ENCODE results near the gene TRIM10. TPM values are rescaled to one million over a fixed set of nuclear protein-coding genes. Genes with fewer than 3 reads are reported as not detected.

Gene TRIM10
- total RNA-seq, 1 experiment from 2014 or later, result not detected

DNA sequence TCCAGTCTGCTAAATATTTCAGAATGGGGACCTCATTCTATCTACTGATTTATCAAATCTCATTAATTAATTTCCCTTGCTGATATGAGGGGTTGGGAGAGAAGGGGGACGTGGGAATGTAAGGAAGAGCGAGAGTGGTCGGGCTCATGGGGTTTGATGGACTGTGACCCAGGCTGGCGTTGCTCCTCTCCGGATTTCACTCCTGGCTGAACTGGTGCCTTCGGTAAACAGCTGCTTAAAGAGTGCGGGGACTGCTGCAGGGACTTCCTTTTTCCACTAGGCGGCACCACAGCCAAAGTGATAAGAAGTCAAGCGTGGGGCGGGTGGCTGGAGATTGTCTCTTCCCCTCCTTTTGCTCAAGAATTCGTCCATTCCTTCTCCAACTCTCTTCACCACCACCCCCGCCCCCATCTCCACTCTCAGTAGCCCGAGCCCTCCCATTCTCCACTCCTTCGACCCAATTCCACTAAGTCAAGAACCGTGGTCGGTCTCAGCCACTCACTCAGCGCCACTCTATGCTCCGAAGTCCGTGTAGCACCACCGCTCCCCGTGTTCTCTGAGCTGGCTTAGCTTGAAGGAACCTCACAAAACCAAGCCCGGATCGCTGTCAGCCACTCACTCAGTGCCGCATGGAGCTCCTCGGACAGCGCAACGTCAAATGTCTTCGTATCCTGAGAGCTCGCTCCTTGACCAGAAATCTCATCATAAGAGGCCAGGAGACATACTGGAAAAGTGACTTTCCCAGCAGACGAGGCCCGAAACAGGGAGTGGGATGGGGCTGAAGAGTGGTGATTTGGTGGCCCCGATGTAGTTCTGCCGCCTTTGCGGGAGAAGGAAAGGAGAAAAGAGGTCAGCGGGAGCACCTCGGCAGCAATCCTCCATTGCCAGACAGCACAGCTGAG, 57.8 kb downstream of the TRIM10 start:
- in situ Hi-C loops (cut with HindIII; ENCODE audit: low sequenced_read_pairs), result no loop called here

DNA sequence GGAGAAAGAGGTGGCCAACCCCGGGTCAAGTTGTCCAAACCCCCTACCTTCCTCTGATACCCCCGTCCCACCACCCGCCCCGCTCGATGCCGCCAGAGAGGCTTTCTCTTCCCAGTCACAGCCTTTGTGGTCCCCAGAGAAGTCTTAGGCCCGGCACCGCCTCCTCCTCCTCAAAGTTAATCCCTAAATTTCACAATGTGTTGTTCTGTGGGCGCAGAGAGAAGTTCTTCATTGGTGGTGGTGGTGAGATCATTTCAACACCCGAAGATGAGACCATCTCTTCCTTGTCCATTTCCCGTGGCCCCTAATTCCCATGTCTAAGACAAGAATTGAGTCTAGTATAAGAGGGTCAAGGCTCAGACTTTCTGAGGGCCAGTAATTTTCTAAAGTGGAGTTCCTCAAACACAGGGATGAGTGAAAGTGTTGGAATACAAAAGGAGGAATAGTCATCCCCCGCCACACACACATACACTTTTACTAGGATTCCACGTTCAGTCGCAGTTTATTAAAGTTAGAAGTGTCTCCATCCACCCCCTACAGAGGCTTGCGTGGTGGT, 58.5 kb downstream of the TRIM10 start:
- no peak for DNase-seq (ENCODE audit: low spot score)
- in situ Hi-C loops (cut with HindIII; ENCODE audit: low sequenced_read_pairs), result no loop called here

More for the DNA sequence above, 57.8 kb downstream of the TRIM10 start:
- DNase-seq (ENCODE audit: low spot score), result peak; percentile 88

Other genes with a start within 250 kb of the TRIM10 start
- gene HLA-A, start 218.7 kb downstream of the TRIM10 start, total RNA-seq (2014; rRNA removed; shearing (Covaris generic)), result 59.4 and 61.4 TPM in 2 replicates
- 48.2 and 50.3 TPM in 2 replicates for gene POLR1H, start 99.9 kb downstream of the TRIM10 start, total RNA-seq (2014; rRNA removed; shearing (Covaris generic))
- gene PPP1R11, start 94.0 kb downstream of the TRIM10 start, total RNA-seq (2014; rRNA removed; shearing (Covaris generic)), result 18.6 and 29.3 TPM in 2 replicates
- not detected in 2 replicates for gene RNF39, start 85.4 kb downstream of the TRIM10 start, total RNA-seq (2014; rRNA removed; shearing (Covaris generic))
- not detected in 2 replicates for gene TRIM31, start 48.1 kb downstream of the TRIM10 start, total RNA-seq (2014; rRNA removed; shearing (Covaris generic))
- not detected in 2 replicates for gene TRIM40, start 25.1 kb downstream of the TRIM10 start, total RNA-seq (2014; rRNA removed; shearing (Covaris generic))
- gene TRIM15, start 2.3 kb upstream of the TRIM10 start, total RNA-seq (2014; rRNA removed; shearing (Covaris generic)), result not detected in 2 replicates
- gene TRIM26, start 52.2 kb upstream of the TRIM10 start, total RNA-seq (2014; rRNA removed; shearing (Covaris generic)), result 41.7 and 61.2 TPM in 2 replicates
- gene TRIM39, start 165.7 kb upstream of the TRIM10 start, total RNA-seq (2014; rRNA removed; shearing (Covaris generic)), result 24.6 and 25.7 TPM in 2 replicates
- gene RPP21, start 183.9 kb upstream of the TRIM10 start, total RNA-seq (2014; rRNA removed; shearing (Covaris generic)), result 71.4 and 112 TPM in 2 replicates